AG09309 (cell line): ENCODE results near the gene TF.

ENCODE experiments used
- DNase-seq: peaks from one replicate; pipeline ENCODE4 v3.0.0-alpha.2; 2010; ENCODE audit warnings: low read depth
- H3K4me3 ChIP-seq: 2 replicates; pipeline ENCODE4 v1.5.1; 2011; ENCODE audit warnings: mild to moderate bottlenecking, low read depth, low read length, moderate library complexity; ENCODE audit not compliant: control insufficient read depth
- CTCF ChIP-seq: IDR thresholded peaks from 2 replicates; pipeline ENCODE4 v1.5.1; 2011; ENCODE audit warnings: mild to moderate bottlenecking, low read depth, low read length, inconsistent platforms; ENCODE audit not compliant: insufficient read depth, control insufficient read depth; ENCODE audit errors: missing control alignments

The TF gene

GRCh38 chr3:133837487-133838295 lies 91.5 kb downstream of the TF start:
- H3K4me3 ChIP-seq = no peak overlapping the region
- TF ChIP-seq CTCF = no peak
- no peak for DNase-seq

GRCh38 chr3:133838296-133838789 lies 92.2 kb downstream of the TF start:
- TF ChIP-seq CTCF = no peak
- no peak overlapping the region for H3K4me3 ChIP-seq
- no peak for DNase-seq

GRCh38 chr3:133838916-133839800 lies 93.0 kb downstream of the TF start:
- no peak for DNase-seq
- no peak for TF ChIP-seq CTCF
- no peak overlapping the region for H3K4me3 ChIP-seq

GRCh38 chr3:133840055-133840737 lies 94.0 kb downstream of the TF start:
- H3K4me3 ChIP-seq = no peak overlapping the region
- TF ChIP-seq CTCF = no peak
- DNase-seq = no peak

- TF ChIP-seq CTCF = no peak
- H3K4me3 ChIP-seq = no peak overlapping the region
- DNase-seq = no peak
Measured at GRCh38 chr3:133840767-133841166, 94.6 kb downstream of the TF start.

- TF ChIP-seq CTCF = no peak
- no peak overlapping the region for H3K4me3 ChIP-seq
- no peak for DNase-seq
Measured at GRCh38 chr3:133841196-133841595, 95.0 kb downstream of the TF start.
